Activated T-helper 1 cell treated with Interleukin-2 at 50 U/mL for 16 hours (primary cell): ENCODE results near the gene TUBGCP5.

Experiments
- DNase-seq: peaks from one replicate; pipeline ENCODE4 v3.0.0-alpha.2; 2020; ENCODE audit warnings: low read depth

The TUBGCP5 gene

DNA sequence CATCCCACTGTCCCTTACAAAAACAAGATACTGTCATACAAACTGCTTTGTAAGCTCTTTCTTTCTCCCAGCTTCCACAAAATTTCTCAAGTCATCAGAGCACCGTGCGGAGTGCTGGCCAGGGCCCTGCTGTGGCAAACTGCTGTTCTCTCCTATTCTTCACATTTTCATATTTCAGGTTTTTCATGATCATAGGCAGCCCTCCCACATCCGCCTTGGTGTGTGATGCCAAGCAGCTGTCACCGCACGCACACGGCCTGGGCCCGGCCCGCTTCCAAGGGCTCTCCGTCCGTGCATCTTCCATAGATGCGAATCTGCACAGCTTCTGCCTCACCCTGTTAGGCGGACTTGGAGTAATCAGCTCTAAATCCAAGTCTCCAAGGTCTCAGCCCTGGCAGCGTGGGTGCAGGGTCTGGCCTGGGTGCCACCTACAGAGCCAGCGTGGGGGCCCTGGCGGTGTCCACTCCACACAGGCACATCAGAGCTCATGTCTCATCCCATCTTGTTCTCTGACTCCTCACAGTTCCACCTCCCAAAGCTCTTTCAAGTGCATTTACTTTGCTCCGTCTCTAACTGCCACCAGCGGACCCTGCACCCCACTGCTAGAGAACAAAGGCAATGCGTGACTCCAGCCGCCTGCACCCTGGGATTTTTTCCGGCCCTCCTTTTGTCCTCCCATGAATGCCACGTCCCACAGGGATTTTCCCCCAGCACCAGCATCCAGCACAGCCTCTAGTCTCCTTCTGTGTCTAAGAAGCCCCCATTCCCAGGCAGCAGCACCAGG, 86.4 kb downstream of the TUBGCP5 start:
- no peak for DNase-seq

DNA sequence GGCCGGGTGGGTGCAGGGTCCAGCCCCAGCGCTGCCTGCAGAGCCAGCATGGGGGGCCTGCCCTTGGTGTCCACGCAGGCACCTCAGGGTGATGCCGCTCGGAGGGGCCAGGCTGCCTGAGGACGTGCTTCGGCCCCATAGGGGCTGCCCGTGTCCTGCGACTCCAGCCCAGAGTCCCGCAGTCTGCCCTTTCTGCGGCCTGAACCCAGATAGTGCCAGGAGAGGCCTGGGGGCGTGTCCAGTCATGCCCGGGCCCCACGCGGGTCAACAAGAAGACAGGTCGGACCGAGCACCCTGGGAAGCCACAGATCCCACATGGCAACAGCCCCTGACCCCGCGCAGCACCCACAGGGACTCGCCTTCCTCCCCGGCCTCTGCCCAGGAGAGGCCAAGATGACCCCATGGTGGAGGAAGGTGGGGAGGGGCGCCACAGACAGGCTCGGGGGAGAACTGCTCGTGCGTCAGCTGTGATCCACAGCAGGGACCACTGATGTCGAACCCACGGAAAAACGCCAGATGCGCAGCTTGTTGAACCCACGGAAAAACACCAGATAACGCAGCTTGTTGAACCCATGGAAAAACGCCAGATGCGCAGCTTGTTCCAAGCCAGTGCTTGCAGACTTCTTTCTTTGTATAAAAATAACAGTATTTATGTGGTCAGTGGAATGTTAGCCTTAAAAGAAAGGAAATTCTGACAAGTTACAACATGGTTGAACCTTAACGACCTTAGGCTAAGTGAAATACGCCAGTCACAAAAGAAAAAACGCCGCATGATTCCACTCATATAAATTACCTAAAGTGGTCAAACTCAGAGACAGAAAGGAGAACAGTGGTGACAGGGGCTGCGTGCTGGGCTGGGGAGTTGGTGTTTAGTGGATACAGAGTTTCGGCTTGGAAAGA, 87.7 kb downstream of the TUBGCP5 start:
- DNase-seq = no peak

DNA sequence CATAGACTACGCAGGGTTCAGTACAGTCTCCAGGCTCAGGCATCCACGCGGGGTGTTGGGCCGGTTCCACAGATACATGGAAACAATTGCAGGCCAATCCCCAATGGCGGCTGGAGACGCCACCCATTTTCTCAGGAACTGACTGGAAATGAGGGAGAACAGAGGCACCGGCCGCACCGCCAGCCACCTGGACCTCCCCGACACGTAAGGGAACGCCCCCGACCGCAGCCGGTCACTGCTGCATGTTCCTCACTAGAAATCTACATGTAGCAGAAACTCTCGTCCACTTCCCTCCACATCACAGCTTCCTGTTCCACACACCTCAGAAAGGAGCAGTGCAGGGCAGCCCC, 88.4 kb downstream of the TUBGCP5 start:
- DNase-seq = no peak

DNA sequence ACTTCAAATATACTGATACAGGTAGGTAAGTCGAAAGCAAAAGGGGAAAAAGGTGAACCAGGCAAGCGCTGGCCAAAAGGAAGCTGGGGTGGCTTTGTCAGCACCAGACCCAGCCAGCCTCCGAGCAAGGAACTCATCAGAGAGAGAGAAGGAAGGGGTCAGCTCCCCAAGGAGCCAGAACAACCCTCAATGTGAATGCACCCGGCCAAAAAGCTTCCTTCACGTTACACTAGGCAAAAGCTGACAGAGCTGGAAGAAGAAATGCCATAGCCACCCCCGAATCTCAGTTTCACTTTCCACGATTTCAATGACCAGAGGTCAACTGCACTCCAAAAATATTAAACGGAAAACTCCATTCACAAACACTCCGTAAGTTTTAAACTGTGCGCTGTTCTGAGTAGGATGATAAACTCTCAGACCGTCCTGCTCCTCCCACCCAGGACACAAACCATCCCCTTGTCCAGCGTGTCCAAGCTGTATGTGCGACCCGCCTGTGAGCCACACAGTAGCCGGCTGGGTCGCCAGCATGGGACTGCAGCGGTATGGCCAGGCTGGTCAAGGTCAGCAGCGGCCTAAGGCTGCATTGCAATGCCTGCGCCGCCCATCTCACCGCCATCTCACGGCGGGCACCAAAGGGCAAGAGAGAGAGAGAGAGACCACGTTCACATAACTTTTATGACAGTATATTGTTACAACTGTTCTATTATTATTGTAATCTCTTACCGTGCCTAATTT, 88.9 kb downstream of the TUBGCP5 start:
- DNase-seq = no peak
